Left cardiac atrium (tissue), 4 donors: Measurements from ENCODE around the gene CERS3. TPM values are rescaled to one million over a fixed set of nuclear protein-coding genes. Genes with fewer than 3 reads are reported as not detected.

Source experiments
- ATAC-seq, 2 donors: fragments of 200-7000 bp; cut with Tn5 transposase; one replicate each; pipeline ENCODE4 v1.9.1; 2020; ENCODE audit warnings: mild to moderate bottlenecking in 2 of 2, moderate library complexity in 2 of 2
- DNase-seq: peaks from one replicate; pipeline ENCODE4 v3.0.0-alpha.2; 2020
- intact Hi-C, 2 donors: fragments of 100-400 bp; cut with DNase I; formaldehyde crosslinking; loops; one replicate each; pipeline versions ENCODE4 v1.14.1 to v1.15.1; 2022 to 2023
- total RNA-seq, 2 donors: library from RNA; stranded (reverse); fragmentation: NEBNext Ultra II Directional; extraction: Animal tissue kit (Norgen Biotek cat#: 25700); gene quantifications; one replicate each; pipeline ENCODE4 v1.2.1, GENCODE V29; 2021
- donor health status: DM: no; HTN: yes; CAD: no.
- donor health status: DM: no; HTN: yes; CAD: no; lungs with severe emphysema.
- donor health status: DM: yes; HTN: yes; CAD: no.
- donor health status: Dilated cardiomyopathy.

Gene CERS3
- total RNA-seq, 2 donors from 2014 or later: 0.18 TPM; not detected in 1

DNA sequence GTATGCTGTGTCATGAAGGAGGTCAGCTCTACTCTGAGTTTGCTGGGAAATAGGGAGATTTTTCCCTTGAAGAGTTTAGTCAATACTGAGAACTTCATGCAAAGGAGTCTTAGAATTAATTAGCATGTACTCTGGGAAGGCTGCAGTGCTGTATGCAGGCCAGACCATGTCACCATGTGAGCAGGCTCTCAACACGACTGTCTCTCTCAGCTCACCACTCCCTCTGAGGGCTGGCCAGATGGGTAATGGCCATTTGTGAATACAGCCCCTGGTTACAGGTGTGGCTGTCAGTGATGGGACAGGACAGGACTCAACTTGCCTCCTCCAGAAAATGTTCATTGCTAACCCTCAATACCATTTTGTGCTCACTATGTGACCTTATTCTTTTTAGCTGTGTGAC is 5.1 kb upstream of the CERS3 start:
- no peak for DNase-seq
- ATAC-seq: no peak
- intact Hi-C loops: no loop called here

GRCh38 chr15:100531823-100532327 is 3.1 kb upstream of the CERS3 start:
- intact Hi-C loops: no loop called here
- no peak for DNase-seq
- no peak for ATAC-seq

GRCh38 chr15:100531204-100531603 is 2.5 kb upstream of the CERS3 start:
- ATAC-seq: no peak
- no peak for DNase-seq
- intact Hi-C loops: no loop called here

GRCh38 chr15:100529556-100529955 is 806 bp upstream of the CERS3 start:
- intact Hi-C loops: no loop called here
- ATAC-seq: no peak
- DNase-seq: no peak

- intact Hi-C loops: no loop called here
- peak; percentile 97 to 98 for ATAC-seq
These were observed 2.7 kb downstream of the CERS3 start for GRCh38 chr15:100526027-100526481.

GRCh38 chr15:100525436-100525835 is 3.3 kb downstream of the CERS3 start:
- no peak for DNase-seq
- intact Hi-C loops: no loop called here
- no peak for ATAC-seq

More at GRCh38 chr15:100526027-100526481, 2.7 kb downstream of the CERS3 start:
- peak; percentile 62 for DNase-seq

DNA sequence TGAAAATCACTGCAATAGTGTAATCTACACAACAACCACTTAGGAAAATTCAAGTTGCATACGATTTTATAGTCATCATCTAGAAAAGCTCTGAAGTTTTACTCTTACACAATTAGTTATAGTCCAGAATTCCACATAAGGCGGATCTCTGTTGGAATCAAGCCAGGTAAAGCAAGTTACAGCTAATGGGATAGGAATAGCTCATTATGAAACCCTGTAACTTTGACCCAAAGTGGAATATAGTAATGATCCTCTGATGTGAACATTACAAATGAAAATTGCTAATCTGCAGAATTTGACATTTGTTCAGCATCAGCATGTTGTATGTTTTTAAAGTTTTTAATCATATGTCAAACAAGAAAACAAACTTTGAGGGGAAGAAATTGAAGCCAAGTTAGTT is 4.4 kb downstream of the CERS3 start:
- DNase-seq (no peak), ATAC-seq (no peak)
- intact Hi-C loops: no loop called here

- intact Hi-C loops: no loop called here
- no peak for DNase-seq
- ATAC-seq: no peak
These were observed 6.8 kb downstream of the CERS3 start for GRCh38 chr15:100521907-100522306.

- peak in 1 of 2 donors; percentile 35 for ATAC-seq
- intact Hi-C loops: no loop called here
- no peak for DNase-seq
These were observed 8.4 kb downstream of the CERS3 start for GRCh38 chr15:100520132-100520921.

GRCh38 chr15:100517846-100518245 is 10.9 kb downstream of the CERS3 start:
- DNase-seq (no peak), ATAC-seq (no peak)
- intact Hi-C loops: no loop called here

DNA sequence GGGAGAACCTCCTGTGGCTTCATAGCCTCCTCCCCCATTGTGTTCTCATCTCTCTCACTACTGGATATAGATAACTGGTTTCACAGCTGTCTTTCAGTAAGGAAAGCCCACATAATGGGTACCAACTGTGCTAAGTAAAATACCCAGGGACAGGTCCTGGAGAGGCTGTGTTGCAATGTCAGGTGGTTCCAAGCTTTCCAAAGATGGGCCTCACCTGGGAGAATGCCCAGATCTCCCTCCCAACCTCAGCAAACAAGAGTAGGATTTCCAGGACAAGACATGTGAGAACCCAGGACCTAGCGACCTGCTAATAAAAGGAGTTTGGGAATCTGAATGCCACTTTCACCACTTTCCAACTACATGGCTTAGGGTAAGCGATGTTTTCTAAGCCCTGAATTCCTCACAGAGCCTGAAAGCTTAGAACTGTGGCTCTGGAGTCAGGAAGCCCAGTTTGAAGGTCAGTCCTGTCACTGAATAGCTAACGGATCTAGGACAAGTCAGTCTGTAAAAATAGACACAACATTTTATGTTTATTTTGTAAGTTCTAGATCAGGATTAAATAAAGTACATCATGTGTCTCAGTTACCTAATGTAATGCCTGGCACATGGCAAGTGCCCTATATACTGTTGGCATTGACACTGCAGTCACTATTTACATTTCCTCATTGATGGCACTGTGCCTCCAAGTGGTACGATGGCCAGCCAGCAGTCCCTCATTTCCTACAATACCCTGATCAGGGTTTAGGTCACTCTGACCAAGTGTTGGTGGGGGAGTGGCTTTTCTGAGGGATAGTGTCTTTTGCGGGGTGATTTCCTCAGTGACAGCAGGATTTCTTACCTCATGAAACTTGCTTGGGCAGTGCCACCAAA is 11.9 kb downstream of the CERS3 start:
- ATAC-seq: no peak
- no peak for DNase-seq
- intact Hi-C loops: no loop called here

DNA sequence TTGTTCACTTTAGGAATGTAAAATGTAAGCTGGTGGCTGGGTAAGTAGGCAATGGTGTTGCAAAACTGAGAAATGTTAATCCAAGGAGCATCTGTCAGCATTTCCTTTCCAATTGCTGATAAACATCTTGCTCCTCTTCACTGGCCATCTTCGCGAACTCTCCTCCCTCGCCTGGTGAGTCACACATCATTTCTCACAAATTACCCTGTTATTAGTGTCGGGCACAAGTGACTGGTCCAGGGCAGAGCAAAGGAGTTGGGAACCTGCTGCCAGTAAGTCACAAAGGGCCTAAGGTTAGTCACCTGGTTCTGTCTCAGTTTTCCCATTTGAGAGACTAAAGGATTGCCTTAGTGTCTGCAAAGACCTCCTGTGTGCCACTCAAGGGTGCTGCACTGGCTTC is 13.0 kb downstream of the CERS3 start:
- ATAC-seq (peak in 1 of 2 donors; percentile 52), DNase-seq (no peak)
- intact Hi-C loops: no loop called here

DNA sequence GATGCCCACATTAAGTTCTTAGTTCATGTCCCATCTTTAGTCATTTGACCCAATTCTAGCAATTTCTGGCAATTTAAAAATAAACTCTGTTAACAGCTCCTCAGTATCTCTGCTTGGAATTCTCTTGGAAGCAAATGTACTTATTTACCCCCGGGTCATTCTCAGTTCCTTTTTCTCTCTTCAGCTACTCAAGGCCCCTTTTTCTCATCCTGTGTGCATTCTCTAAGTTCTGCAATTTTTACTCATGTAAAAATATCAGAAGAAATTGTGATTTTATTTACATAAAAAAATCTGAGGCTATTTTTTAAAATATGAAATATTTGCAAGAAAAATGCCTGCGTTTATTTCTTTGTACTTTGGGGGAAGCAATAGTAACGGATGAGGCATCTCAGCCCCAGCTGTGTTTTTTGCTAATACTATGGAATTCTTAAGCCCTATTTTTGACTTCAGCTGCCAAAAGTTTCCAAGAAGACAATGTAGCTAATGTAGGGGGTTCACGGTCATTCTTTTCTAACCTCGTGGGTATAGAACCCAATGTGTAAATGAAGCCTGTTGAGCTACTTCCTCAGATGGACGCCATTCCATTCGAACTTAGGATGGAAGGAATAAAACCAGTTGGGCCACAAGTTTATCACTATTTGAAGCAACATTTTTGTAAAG is 20.0 kb downstream of the CERS3 start:
- intact Hi-C loops: no loop called here
- DNase-seq (no peak), ATAC-seq (no peak)

- ATAC-seq: no peak
- intact Hi-C loops: no loop called here
- no peak for DNase-seq
These were observed 26.1 kb downstream of the CERS3 start for GRCh38 chr15:100502651-100503050.

DNA sequence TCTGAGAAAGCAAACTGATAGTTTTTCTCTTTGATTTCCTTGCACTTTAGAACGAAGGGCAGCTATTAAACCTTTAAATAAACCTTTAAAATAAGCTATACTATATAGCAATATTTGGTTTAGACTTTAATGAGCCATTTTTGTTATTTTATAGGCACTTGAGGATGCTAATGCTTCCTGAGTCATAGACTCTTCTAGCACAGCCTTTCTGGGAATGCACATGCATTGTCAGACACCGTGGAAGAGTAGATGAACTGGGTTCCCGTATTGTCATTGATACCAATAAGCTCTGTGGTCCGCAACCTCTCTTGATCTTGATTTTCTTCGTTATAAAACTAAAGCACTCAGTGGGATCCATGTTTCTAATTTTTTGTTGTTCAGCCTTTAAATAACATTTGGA is 27.6 kb downstream of the CERS3 start:
- intact Hi-C loops: no loop called here
- DNase-seq (no peak), ATAC-seq (no peak)

DNA sequence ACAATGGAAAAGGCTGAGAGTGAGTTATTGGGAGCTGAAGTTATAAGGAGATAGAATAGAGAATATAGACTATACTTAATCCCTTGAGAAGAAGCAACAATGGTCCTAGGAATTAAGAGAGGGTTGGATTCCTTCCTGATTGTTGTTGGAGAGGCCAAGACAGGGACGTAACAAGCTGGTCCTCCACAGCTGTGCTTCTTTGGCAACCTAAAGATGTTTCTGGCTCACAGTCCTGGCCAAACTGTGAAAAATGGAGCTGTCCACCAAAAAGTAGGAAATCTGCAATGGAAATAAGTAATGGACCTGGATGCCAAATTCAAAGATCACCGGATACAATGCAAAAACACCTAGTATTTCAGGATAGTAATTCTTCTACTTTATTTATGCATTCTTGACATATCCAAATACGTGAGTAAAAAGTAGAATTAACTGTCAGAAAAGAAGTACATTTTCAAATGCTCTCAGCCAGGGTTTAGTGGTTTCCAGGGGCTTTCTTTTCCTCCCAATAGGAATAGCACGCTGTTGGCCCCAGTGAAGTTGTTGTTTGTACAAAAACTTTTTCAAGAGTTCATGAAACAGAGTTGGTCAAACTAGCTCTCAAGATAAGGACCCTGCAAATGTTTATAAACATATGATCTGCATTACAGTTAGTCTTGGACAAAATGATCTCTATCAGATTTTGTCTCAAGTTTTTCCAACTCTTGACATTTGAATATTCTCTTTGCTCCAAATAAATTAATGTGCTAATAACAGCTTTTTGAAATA is 28.3 kb downstream of the CERS3 start:
- ATAC-seq (no peak), DNase-seq (no peak)
- intact Hi-C loops: no loop called here

DNA sequence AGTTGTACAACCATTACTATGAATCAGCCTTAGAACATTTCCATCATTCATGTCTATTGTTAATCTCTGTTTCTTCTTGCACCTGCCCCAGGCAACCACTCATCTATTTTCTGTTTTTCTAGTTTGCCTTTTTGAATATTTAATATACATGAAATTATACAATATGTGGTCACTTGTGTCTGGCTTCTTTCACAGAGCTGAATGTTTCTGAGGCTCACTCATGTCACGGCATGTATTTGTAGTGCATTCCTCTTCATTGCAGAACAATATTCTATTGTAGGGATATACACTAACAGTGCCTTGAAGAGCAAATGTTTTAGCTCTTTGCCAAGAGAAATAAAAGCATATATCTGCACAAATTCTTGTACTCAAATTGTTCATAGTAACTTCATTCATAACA is 32.9 kb downstream of the CERS3 start:
- intact Hi-C loops: no loop called here

DNA sequence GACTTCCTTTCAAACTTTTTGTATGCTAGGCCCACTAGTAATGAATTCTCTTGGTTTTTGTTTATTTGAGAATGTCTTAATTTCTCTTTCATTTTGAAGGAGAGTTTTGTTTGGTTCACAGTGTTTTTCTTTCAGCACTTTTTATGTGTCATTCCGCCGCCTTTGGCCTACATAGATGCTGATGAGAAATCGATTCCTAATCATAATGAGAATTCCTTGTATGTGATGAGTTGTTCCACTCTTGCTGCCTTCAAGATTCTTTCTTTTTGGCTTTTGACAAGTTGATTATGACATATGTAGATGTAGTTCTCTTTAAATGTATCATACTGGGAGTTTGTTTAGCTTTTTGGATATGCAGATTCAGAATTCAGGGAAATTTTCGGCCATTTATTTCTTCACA is 35.5 kb downstream of the CERS3 start:
- intact Hi-C loops: no loop called here
- ATAC-seq (no peak), DNase-seq (no peak)

More for the DNA sequence above, 32.9 kb downstream of the CERS3 start:
- ATAC-seq (no peak), DNase-seq (no peak)

DNA sequence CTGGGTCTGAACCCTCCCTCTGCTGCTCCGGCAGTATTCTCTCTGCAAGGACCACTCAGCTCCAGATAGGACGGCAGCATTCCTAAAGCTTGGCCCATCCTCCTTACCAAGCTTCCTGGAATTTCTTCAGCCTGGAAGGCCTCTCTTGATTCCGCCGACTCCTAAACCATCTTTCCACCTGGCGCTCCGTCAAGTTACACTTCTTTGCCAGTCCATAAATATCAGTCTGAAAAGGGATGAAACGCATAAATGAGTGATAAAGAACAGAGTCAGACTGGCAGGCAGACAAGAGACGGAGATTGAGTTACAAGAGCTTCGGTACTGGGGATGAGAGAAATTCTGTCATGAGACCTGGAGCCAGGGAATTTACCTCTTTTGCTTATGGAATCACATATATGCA is 44.3 kb downstream of the CERS3 start:
- peak; percentile 27 to 52 for ATAC-seq
- DNase-seq: no peak
- intact Hi-C loops: no loop called here
